Thyroid gland (tissue), 4 donors: ENCODE measurements around the gene CPD.

ENCODE experiments used
- CTCF ChIP-seq, 6 experiments: fragments of 200-600 bp in 3 of 6; fragments of 450-650 bp in 3 of 6; sonication (generic) in 3 of 6; IDR thresholded peaks; one replicate each; pipeline ENCODE4 v1.5.1; 2016 to 2019; ENCODE audit warnings: antibody characterized with exemption in 6 of 6, mild to moderate bottlenecking in 2 of 6, inconsistent platforms in 1 of 6, moderate library complexity in 1 of 6
- POLR2A ChIP-seq, 2 donors: fragments of 450-650 bp; IDR thresholded peaks; one replicate each; pipeline ENCODE4 v1.6.1; 2017; ENCODE audit warnings: antibody characterized with exemption in 2 of 2, mild to moderate bottlenecking in 2 of 2, moderate library complexity in 1 of 2

GRCh38 chr17:30506481-30506880 lies 127.8 kb downstream of the CPD start:
- TF ChIP-seq POLR2A (IDR thresholded peaks at IDR 0.05) (no peak), CTCF (IDR thresholded peaks at IDR 0.05) (no peak)
